GM21381 (cell line): ENCODE data around the gene CUL3.
"Not testable (repeated sequence)": the region's sequence is repeated elsewhere in the genome, so short reads cannot be mapped to it uniquely, and the experiment has no call there.

Experiments
- ATAC-seq: cut with Tn5 transposase; IDR thresholded peaks from one replicate; pipeline ENCODE4 v1.9.1; 2021; ENCODE audit warnings: mild to moderate bottlenecking, moderate library complexity; ENCODE audit not compliant: unreplicated experiment

The CUL3 gene

GRCh38 chr2:224585211-224586088, at the start of gene CUL3:
Gene CUL3, minus strand, starts transcription at chr2:224585363. Its CDS starts 354 bp downstream, at chr2:224585009.
- ATAC-seq = peak; percentile 78

GRCh38 chr2:224630659-224631550, 45.7 kb upstream of the CUL3 start:
- ATAC-seq = no peak

GRCh38 chr2:224628416-224628815, 43.3 kb upstream of the CUL3 start:
- no peak for ATAC-seq

GRCh38 chr2:224626735-224627134, 41.6 kb upstream of the CUL3 start:
- no peak for ATAC-seq

GRCh38 chr2:224613543-224614286, 28.6 kb upstream of the CUL3 start:
- ATAC-seq = no peak

GRCh38 chr2:224612578-224612977, 27.4 kb upstream of the CUL3 start:
- ATAC-seq = no peak

- no peak for ATAC-seq
These were observed 26.8 kb upstream of the CUL3 start for GRCh38 chr2:224611938-224612337.

- ATAC-seq = no peak
These were observed 22.9 kb upstream of the CUL3 start for GRCh38 chr2:224608104-224608503.

- ATAC-seq = not testable (repeated sequence)
These were observed 18.8 kb upstream of the CUL3 start for GRCh38 chr2:224603746-224604500.

- ATAC-seq = not testable (repeated sequence)
These were observed 17.7 kb upstream of the CUL3 start for GRCh38 chr2:224602778-224603375.

- no peak for ATAC-seq
These were observed 16.8 kb upstream of the CUL3 start for GRCh38 chr2:224601923-224602322.

- ATAC-seq = no peak
These were observed 13.5 kb upstream of the CUL3 start for GRCh38 chr2:224598678-224599077.

GRCh38 chr2:224596289-224596688, 11.1 kb upstream of the CUL3 start:
- ATAC-seq = no peak

- no peak for ATAC-seq
These were observed 10.4 kb upstream of the CUL3 start for GRCh38 chr2:224595518-224595917.

- no peak for ATAC-seq
These were observed 9.7 kb upstream of the CUL3 start for GRCh38 chr2:224594840-224595239.

- ATAC-seq = no peak
These were observed 6.1 kb upstream of the CUL3 start for GRCh38 chr2:224591220-224591619.

- no peak for ATAC-seq
These were observed 1.0 kb upstream of the CUL3 start for GRCh38 chr2:224586127-224586695.

- ATAC-seq = peak; percentile 28
These were observed 365 bp downstream of the CUL3 start for GRCh38 chr2:224584785-224585210.

- peak; percentile 4 for ATAC-seq
These were observed 915 bp downstream of the CUL3 start for GRCh38 chr2:224584111-224584784.
